Activated CD4-positive, alpha-beta T cell treated with anti-CD3 and anti-CD28 coated beads for 48 hours (primary cell): Measurements from ENCODE around the gene PEX3.

Experiments
- DNase-seq: peaks from one replicate; pipeline ENCODE4 v3.0.0-alpha.2; 2020

The PEX3 gene

DNA sequence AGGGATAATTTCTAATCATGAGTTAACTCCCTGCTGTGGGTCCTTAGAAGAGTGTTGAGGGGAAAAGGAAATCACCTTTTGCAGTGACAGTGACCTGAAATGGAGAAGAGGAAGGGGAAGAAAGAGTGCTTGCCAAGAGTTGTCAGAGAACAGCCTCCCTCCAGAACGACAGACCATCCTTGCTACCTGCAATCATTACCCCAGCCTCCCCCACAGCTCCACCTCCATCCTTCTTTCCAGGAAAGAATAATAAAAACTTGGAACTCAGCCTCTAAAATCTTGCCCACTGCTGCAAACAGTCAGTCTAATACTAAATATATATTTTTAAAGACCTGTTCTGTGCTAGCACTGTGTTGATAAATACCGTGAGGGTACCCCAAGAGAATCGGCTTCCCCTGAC lies 89.6 kb downstream of the PEX3 start:
- DNase-seq = no peak
